Pancreas (tissue), 10 donors: Measurements from ENCODE around the gene CBX5. TPM values are rescaled to one million over a fixed set of nuclear protein-coding genes. Genes with fewer than 3 reads are reported as not detected.
A peak's percentile ranks its signal among the peaks of the same experiment; 100 is the strongest.
"Not testable (repeated sequence)": the region's sequence is repeated elsewhere in the genome, so short reads cannot be mapped to it uniquely, and the experiment has no call there.

Experiments
- ATAC-seq, 4 donors: fragments of 200-7000 bp; cut with Tn5 transposase; one replicate each; pipeline versions ENCODE4 v1.8.0 to v1.9.1; 2020; ENCODE audit warnings: mild to moderate bottlenecking in 4 of 4, moderate library complexity in 4 of 4
- DNase-seq, 6 donors: peaks; one replicate each; pipeline ENCODE4 v3.0.0-alpha.2; 2020
- FAIRE-seq: peaks from 2 replicates; lab custom pipeline; 2012; peaks lifted over from hg19 to GRCh38; lab: Jason Lieb, UNC
- H3K27ac ChIP-seq, 4 donors: fragments of 200-600 bp; sonication (generic); 1 replicate in 3 of 4; 2 replicates in 1 of 4; pipeline versions ENCODE4 v1.5.0 to v1.8.0; 2020
- H3K27me3 ChIP-seq, 4 donors: fragments of 200-600 bp; one replicate each; pipeline ENCODE4 v1.8.0; 2021
- H3K36me3 ChIP-seq, 3 donors: fragments of 200-600 bp; sonication (generic) in 1 of 3; one replicate each; pipeline versions ENCODE4 v1.5.0 to v1.8.0; 2020 to 2021
- H3K4me1 ChIP-seq, 3 donors: fragments of 200-600 bp; one replicate each; pipeline ENCODE4 v1.8.0; 2021
- H3K4me3 ChIP-seq, 4 donors: fragments of 200-600 bp; sonication (generic) in 2 of 4; one replicate each; pipeline versions ENCODE4 v1.5.0 to v1.8.0; 2020 to 2021
- H3K9me3 ChIP-seq, 4 donors: fragments of 200-600 bp; one replicate each; pipeline ENCODE4 v1.8.0; 2021
- WGBS, 2 donors: extraction: QIAGEN DNeasy Blood & Tissue Kit; methylation state at CpG; one replicate each; pipeline ENCODE4 v1.1.7; 2013; 5-methylcytosine and 5-hydroxymethylcytosine counted together
- intact Hi-C, 3 donors: fragments of 100-400 bp; cut with DNase I; formaldehyde crosslinking; loops; one replicate each; pipeline versions ENCODE4 v1.11.1 to v1.14.2; 2022
- polyA plus RNA-seq, 2 donors: library from polyadenylated mRNA; stranded (reverse); fragments of 200-250 nt; gene quantifications; one replicate each; pipeline ENCODE4 v1.2.3, GENCODE V29; 2013
- total RNA-seq, 6 donors: library from RNA; stranded (reverse); fragmentation: NEBNext Ultra II Directional in 4 of 6; extraction: Animal tissue kit (Norgen Biotek cat#: 25700) in 4 of 6; gene quantifications; one replicate each; pipeline versions ENCODE4 v1.2.1 to v1.2.4, GENCODE V29; 2021 to 2023
- TF ChIP-seq, protein P1 (sequence below), 4 donors: fragments of 200-600 bp; sonication (generic) in 3 of 4; IDR thresholded peaks; one replicate each; pipeline versions ENCODE4 v1.5.0 to v1.8.0; 2021; ENCODE audit warnings: antibody characterized with exemption in 4 of 4
- donor health status: healthy with polysubstance abuse.
- donor health status: DM: no; HTN: no; CAD: no; lungs with moderate emphysema.
- donor health status: DM: no; HTN: no; CAD: no.
- donor health status: control.
- donor health status: control.
- donor health status: Bipolar disorder and iron deficiency.
- donor health status: DM: yes; HTN: yes; CAD: no.
- donor health status: DM: no; HTN: no; CAD: no.
- donor health status: DM: no; HTN: no; CAD: no.
- donor health status: DM: yes; HTN: yes; CAD: no.

Gene CBX5
- total and polyA plus RNA-seq, 8 donors = 5.9 to 41.4 (median 24.6) TPM

DNA sequence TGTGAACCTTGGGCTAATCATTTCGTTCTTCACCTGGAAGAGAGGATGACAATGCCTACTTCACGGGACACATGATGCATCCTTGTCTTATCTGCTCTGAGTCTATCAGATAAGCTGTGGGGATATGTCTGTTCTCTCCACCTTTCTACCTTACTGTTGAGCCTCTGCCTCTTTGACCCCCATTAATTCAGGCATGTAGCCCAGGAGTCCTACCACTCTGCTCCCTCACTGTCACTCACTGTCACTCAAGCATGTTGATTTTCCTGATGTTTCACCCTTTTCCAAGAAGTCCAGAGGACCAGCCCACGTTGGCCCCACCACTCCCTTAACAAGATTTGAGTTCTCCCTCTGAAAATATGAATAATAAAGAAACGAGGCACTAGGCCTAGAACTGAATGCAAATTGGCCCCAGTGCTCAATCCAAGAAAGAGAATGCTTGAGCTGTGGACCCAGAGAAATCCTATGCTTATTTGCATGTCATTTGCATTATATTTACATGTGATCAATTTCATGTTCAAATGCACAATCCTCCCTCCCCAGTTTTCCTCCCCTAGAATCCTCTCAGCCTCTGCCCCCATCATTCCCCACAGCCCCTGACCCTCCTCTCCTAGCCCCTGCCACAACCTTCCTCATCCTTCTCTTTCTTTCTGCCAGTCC, 84.7 kb downstream of the CBX5 start:
- intact Hi-C loops = loop anchor here (5.0 to 10.0 kb wide), 3 partner anchors 163 to 190 kb away; partner anchors contain the start of genes HOXC8 (in 2 of the 3), HOXC5 (in 1 of the 3) and HOXC9 (in 1 of the 3)
- no peak overlapping the region for H3K27ac ChIP-seq
- no peaks in the 10 kb centered on the region for H3K36me3 ChIP-seq
- no peaks in the 10 kb centered on the region for H3K27me3 ChIP-seq
- TF ChIP-seq, protein P1, sequence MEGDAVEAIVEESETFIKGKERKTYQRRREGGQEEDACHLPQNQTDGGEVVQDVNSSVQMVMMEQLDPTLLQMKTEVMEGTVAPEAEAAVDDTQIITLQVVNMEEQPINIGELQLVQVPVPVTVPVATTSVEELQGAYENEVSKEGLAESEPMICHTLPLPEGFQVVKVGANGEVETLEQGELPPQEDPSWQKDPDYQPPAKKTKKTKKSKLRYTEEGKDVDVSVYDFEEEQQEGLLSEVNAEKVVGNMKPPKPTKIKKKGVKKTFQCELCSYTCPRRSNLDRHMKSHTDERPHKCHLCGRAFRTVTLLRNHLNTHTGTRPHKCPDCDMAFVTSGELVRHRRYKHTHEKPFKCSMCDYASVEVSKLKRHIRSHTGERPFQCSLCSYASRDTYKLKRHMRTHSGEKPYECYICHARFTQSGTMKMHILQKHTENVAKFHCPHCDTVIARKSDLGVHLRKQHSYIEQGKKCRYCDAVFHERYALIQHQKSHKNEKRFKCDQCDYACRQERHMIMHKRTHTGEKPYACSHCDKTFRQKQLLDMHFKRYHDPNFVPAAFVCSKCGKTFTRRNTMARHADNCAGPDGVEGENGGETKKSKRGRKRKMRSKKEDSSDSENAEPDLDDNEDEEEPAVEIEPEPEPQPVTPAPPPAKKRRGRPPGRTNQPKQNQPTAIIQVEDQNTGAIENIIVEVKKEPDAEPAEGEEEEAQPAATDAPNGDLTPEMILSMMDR (IDR thresholded peaks at IDR 0.05) = no peak
- no peak for DNase-seq
- H3K4me3 ChIP-seq = no peak overlapping the region
- no peak for ATAC-seq
- FAIRE-seq = no peak
- WGBS, 2 donors = 19 to 23% methylated on average over 4 of the region's 4 CpGs
- H3K4me1 ChIP-seq = no peaks in the 10 kb centered on the region
- no peaks in the 10 kb centered on the region for H3K9me3 ChIP-seq

DNA sequence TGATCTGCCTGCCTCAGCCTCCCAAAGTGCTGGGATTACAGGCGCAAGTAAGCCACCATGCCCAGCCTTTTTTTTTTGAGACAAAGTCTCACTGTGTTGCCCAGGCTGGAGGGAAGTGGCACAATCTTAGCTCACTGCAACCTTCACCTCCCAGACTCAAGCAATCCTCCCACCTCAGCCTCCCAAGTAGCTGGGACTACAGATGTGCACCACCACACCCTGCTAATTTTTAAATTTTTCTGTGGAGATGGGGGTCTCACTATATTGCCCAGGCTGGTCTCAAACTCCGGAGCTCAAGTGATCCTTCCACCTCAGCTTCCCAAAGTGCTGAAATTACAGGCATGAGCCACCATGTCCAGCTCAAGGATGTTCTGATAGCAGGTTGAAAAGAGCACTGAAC, 85.3 kb downstream of the CBX5 start:
- H3K4me1 ChIP-seq, H3K36me3 ChIP-seq, H3K9me3 ChIP-seq, H3K27ac ChIP-seq, H3K27me3 ChIP-seq, ATAC-seq, DNase-seq, H3K4me3 ChIP-seq, FAIRE-seq: not testable (repeated sequence)
- 40 to 42% methylated on average over 2 of the region's 2 CpGs for WGBS, 2 donors
- intact Hi-C loops = loop anchor here (5.0 to 10.0 kb wide), 3 partner anchors 162 to 190 kb away; partner anchors contain the start of genes HOXC8 (in 2 of the 3), HOXC5 (in 1 of the 3) and HOXC9 (in 1 of the 3)

DNA sequence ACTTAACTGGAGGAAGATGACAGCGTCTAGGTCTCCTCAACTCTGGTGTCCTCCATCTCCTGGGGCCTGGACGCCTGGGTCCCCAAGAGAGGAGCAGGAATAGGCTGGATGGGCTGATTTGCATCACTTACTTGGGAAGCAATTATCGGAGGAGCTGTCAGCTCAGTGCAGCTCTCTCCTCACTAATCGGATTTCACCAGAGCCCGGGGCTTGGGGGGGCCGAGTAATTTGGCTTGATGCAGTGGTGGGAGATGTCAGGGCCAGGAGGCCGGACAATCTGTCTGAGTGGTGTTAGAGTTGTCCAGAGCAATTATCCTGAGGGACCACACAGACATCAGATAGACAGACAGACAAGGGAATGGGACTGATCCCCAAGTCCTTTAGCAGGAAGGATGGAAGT, 86.5 kb downstream of the CBX5 start:
- Histone ChIP-seq H3K4me1 (no peaks in the 10 kb centered on the region), H3K27ac (no peak overlapping the region), H3K36me3 (no peaks in the 10 kb centered on the region), H3K9me3 (no peaks in the 10 kb centered on the region), H3K4me3 (no peak overlapping the region), H3K27me3 (no peaks in the 10 kb centered on the region)
- intact Hi-C loops = loop anchor here in 1 of 3 donors (10.0 kb wide), 1 partner anchor 189 kb away; the partner anchor contains the start of genes HOXC8 and HOXC9
- FAIRE-seq (no peak), ATAC-seq (no peak), DNase-seq (no peak)
- TF ChIP-seq, protein P1 (IDR thresholded peaks at IDR 0.05) = no peak
- WGBS, 2 donors = 45 to 47% methylated on average over 7 of the region's 7 CpGs

DNA sequence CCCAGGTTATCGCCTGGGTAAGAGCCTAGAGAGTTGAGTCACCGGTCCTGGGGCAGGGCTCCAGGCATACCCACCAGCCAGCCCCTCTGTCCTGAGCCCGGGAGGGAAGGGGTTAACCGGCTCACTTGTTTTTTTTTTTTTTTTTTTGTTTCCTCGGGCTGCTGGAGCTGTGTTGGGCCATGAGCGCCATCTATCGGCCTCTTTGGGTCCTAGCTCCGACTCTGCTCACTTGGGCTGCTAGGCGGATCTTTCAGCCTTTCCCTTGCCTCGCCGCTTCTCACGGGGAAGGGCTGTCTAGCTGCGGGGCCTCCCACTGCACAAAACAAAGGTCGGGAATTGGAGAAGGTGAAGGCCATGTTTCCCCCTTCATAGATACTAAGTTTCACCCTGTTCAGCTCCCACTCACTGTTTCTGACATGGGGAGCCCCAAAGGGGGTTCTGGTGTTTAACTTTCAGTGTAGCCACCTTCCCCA, 88.3 kb downstream of the CBX5 start:
- 0 to 1% methylated on average over 14 of the region's 14 CpGs for WGBS, 2 donors
- DNase-seq (peak; percentile 71 to 89 (median 80)), FAIRE-seq (no peak), ATAC-seq (peak; percentile 60 to 82 (median 80))
- Histone ChIP-seq H3K4me1 (peaks cover 0 to 3% (median 0%) of the 10 kb centered on the region in 3 donors), H3K27ac (no peak overlapping the region), H3K4me3 (no peak overlapping the region), H3K36me3 (no peaks in the 10 kb centered on the region), H3K9me3 (no peaks in the 10 kb centered on the region), H3K27me3 (no peaks in the 10 kb centered on the region)
- TF ChIP-seq, protein P1 (IDR thresholded peaks at IDR 0.05) = peak; percentile 71 to 83 (median 80)
- intact Hi-C loops = loop anchor here in 1 of 3 donors (10.0 kb wide), 1 partner anchor 187 kb away; the partner anchor contains the start of genes HOXC8 and HOXC9

DNA sequence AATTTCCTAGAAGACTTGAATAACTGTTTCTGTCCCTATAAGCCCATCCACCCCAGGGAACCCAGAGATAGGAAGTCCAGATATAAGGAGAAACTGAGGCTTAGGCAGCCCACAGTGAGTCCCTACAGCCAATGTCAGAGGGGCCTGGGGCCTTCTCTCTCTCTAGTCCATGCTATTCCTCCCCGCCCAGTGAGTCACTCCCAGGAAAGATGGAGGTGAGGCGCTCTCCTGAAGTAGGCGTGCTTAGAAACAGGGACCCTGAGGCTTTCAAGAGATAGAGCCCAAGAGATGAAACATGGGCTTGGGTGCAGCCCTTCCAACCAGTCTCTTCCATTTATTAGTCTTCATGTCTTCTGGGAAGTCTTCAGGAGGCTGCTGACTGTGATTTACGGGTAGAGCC, 88.8 kb downstream of the CBX5 start:
- no peaks in the 10 kb centered on the region for H3K36me3 ChIP-seq
- H3K9me3 ChIP-seq = no peaks in the 10 kb centered on the region
- H3K27me3 ChIP-seq = no peaks in the 10 kb centered on the region
- ATAC-seq (no peak), FAIRE-seq (no peak), DNase-seq (no peak)
- H3K4me3 ChIP-seq = no peak overlapping the region
- TF ChIP-seq, protein P1 (IDR thresholded peaks at IDR 0.05) = no peak
- 34 to 38% methylated on average over 4 of the region's 4 CpGs for WGBS, 2 donors
- no peak overlapping the region for H3K27ac ChIP-seq
- intact Hi-C loops = loop anchor here in 1 of 3 donors (10.0 kb wide), 1 partner anchor 186 kb away; the partner anchor contains the start of genes HOXC8 and HOXC9
- H3K4me1 ChIP-seq = peaks cover 0 to 3% (median 0%) of the 10 kb centered on the region in 3 donors
